ENCODE measurements around the gene EXOSC10. TPM values are rescaled to one million over a fixed set of nuclear protein-coding genes. Genes with fewer than 3 reads are reported as not detected.

Gene EXOSC10
- total and polyA plus RNA-seq, 9 of the 15 experiments (the other 6 are each of a cell fraction or from before 2014, with no cell fraction given): 23.4 to 150 (median 105) TPM

DNA sequence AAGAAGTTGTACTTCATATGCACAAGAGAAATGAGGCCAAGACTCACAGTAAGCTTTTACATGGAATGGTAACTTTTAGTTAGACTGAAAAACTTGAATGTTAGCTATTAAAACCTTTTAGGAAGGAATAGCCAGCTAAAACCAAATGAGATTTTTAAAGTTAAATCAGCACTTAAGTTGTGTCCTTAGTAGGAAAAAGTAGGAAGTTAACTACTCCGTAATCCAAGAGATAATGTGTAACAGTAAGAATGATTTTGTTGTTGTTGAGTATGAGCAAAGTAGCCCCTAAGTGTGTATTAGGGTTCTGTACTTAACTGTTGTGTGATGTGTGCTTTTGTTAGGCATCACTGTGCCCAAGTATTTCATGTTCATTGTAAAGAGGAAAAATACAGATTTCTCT, 74.1 kb downstream of the EXOSC10 start (continued):
- no peak for TF ChIP-seq SRSF3 (IDR thresholded peaks at IDR 0.05; ENCODE audit: insufficient read depth, low read length)

- no peak for ATAC-seq
- POLR2A ChIA-PET: interaction anchor here (0.6 to 1.5 kb wide), 5 partner anchors 9 to 782 kb away, joined by 3 to 5 read pairs (median 3); no protein-coding TSS in a partner anchor
Observed at GRCh38 chr1:11024874-11025203, 74.8 kb downstream of the EXOSC10 start.

GRCh38 chr1:11024154-11024873, 75.4 kb downstream of the EXOSC10 start:
- Histone ChIP-seq H3K9me3 (replicated peaks; ENCODE audit: control insufficient read depth, insufficient read depth, low read depth, low read length) (no peaks in the 10 kb centered on the region), H3K4me1 (replicated peaks in 1 of 2; ENCODE audit: control insufficient read depth in 2 of 2, insufficient read depth in 2 of 2, low read length in 2 of 2) (no peaks in the 10 kb centered on the region), H3K9ac (ENCODE audit: insufficient read depth in 1 of 2, low read depth in 2 of 2, low read length in 2 of 2) (no peak overlapping the region), H3K79me2 (ENCODE audit: control insufficient read depth, insufficient read depth, low read length) (no peaks in the 10 kb centered on the region), H3K27me3 (ENCODE audit: control insufficient read depth in 2 of 2, insufficient read depth in 2 of 2, low read length in 2 of 2) (no peaks in the 10 kb centered on the region), H3K27ac (ENCODE audit: extremely low read depth, low read depth, low read length) (no peak overlapping the region), H3K4me2 (ENCODE audit: insufficient read depth, low read length) (no peak overlapping the region), H3K36me3 (ENCODE audit: control insufficient read depth, insufficient read depth, low read length) (peaks cover 79% of the 10 kb centered on the region), H3K4me3 (no peak overlapping the region), H4K20me1 (replicated peaks; ENCODE audit: control insufficient read depth, insufficient read depth, low read length) (no peaks in the 10 kb centered on the region), H3K9me1 (ENCODE audit: control insufficient read depth, insufficient read depth, low read length) (no peaks in the 10 kb centered on the region), H2AFZ (ENCODE audit: low read depth, low read length) (no peak overlapping the region)
- in situ Hi-C loops (cut with MboI): no loop called here
- TF ChIP-seq PTBP1 (IDR thresholded peaks at IDR 0.05; ENCODE audit: low read depth, low read length) (no peak), SUPT5H (IDR thresholded peaks at IDR 0.05) (0 out of 2 replicates have a peak, but pooled peaks have one; percentile 53), ATF4 (CRISPR knock-in tag; IDR thresholded peaks at IDR 0.05) (0 out of 2 replicates have a peak, but pooled peaks have one; percentile 10), POLR2A (conservative IDR thresholded peaks at IDR 0.05) (peak; percentile 49; the same call in 1 of the 2 replicates)
- ATAC-seq: no peak
- intact Hi-C loops (cut with micrococcal nuclease): no loop called here
- no peak for DNase-seq (ENCODE audit: extremely low read depth in 1 of 4, low spot score in 3 of 4)
- 96% methylated on average over 3 of the region's 3 CpGs for WGBS (ENCODE audit: insufficient coverage, low coverage, missing lambda C conversion rate)
- CTCF ChIA-PET (ENCODE audit: low intra/inter-chr PET ratio): no interaction called here
- no TSS peak for BruUV-seq (replicated peaks)
- POLR2A ChIA-PET: interaction anchor here (0.6 to 1.5 kb wide), 6 partner anchors 10 to 1166 kb away, joined by 3 to 5 read pairs (median 3); no protein-coding TSS in a partner anchor
- no peak for FAIRE-seq

More at GRCh38 chr1:11024874-11025203, 74.8 kb downstream of the EXOSC10 start:
- H3K27me3 ChIP-seq (ENCODE audit: control insufficient read depth in 2 of 2, insufficient read depth in 2 of 2, low read length in 2 of 2): no peaks in the 10 kb centered on the region
- no peak overlapping the region for H2AFZ ChIP-seq (ENCODE audit: low read depth, low read length)
- H3K36me3 ChIP-seq (ENCODE audit: control insufficient read depth, insufficient read depth, low read length): peaks cover 75% of the 10 kb centered on the region
- H3K4me2 ChIP-seq (ENCODE audit: insufficient read depth, low read length): no peak overlapping the region
- CTCF ChIA-PET (ENCODE audit: low intra/inter-chr PET ratio): no interaction called here
- BruUV-seq (replicated peaks): TSS peak; percentile 3
- FAIRE-seq: no peak
- intact Hi-C loops (cut with micrococcal nuclease) (no loop called here), in situ Hi-C loops (cut with MboI) (no loop called here)
- no peaks in the 10 kb centered on the region for H3K9me1 ChIP-seq (ENCODE audit: control insufficient read depth, insufficient read depth, low read length)
- H4K20me1 ChIP-seq (replicated peaks; ENCODE audit: control insufficient read depth, insufficient read depth, low read length): no peaks in the 10 kb centered on the region
- DNase-seq (ENCODE audit: extremely low read depth in 1 of 4, low spot score in 3 of 4): no peak
- H3K27ac ChIP-seq (ENCODE audit: extremely low read depth, low read depth, low read length): no peak overlapping the region
- no peaks in the 10 kb centered on the region for H3K79me2 ChIP-seq (ENCODE audit: control insufficient read depth, insufficient read depth, low read length)
- no peaks in the 10 kb centered on the region for H3K9me3 ChIP-seq (replicated peaks; ENCODE audit: control insufficient read depth, insufficient read depth, low read depth, low read length)
- TF ChIP-seq CCAR2 (IDR thresholded peaks at IDR 0.05; ENCODE audit: low read depth, low read length) (no peak), POLR2A (conservative IDR thresholded peaks at IDR 0.05) (peak; percentile 9)
- WGBS (ENCODE audit: insufficient coverage, low coverage, missing lambda C conversion rate): 87% methylated on average over 2 of the region's 2 CpGs
- H3K4me3 ChIP-seq: no peak overlapping the region
- no peaks in the 10 kb centered on the region for H3K4me1 ChIP-seq (replicated peaks in 1 of 2; ENCODE audit: control insufficient read depth in 2 of 2, insufficient read depth in 2 of 2, low read length in 2 of 2)
- H3K9ac ChIP-seq (ENCODE audit: insufficient read depth in 1 of 2, low read depth in 2 of 2, low read length in 2 of 2): no peak overlapping the region

Data from K562 (cell line).